HepG2 (cell line): Measurements from ENCODE around the gene DOCK3. TPM values are rescaled to one million over a fixed set of nuclear protein-coding genes. Genes with fewer than 3 reads are reported as not detected.

Source experiments
- ATAD3A ChIP-seq: sonication (generic); formaldehyde crosslinking; IDR thresholded peaks from 2 replicates; pipeline ENCODE4 v1.4.0; 2020; ENCODE audit warnings: missing genetic modification reagents
- BRD4 ChIP-seq: sonication (generic); formaldehyde crosslinking; IDR thresholded peaks from 2 replicates; pipeline ENCODE4 v1.4.0; 2020; ENCODE audit warnings: missing genetic modification reagents
- CSRNP1 ChIP-seq: sonication (generic); formaldehyde crosslinking; IDR thresholded peaks from 2 replicates; pipeline ENCODE4 v1.8.1; 2023; ENCODE audit warnings: mild to moderate bottlenecking, missing genetic modification reagents
- HMGXB3 ChIP-seq: sonication (generic); formaldehyde crosslinking; IDR thresholded peaks from 2 replicates; pipeline ENCODE4 v1.4.0; 2020; ENCODE audit warnings: missing genetic modification reagents, borderline replicate concordance
- PATZ1 ChIP-seq: sonication (generic); formaldehyde crosslinking; IDR thresholded peaks from 2 replicates; pipeline ENCODE4 v1.4.0; 2020; ENCODE audit warnings: missing genetic modification reagents
- TARDBP ChIP-seq: sonication (generic); formaldehyde crosslinking; IDR thresholded peaks from 2 replicates; pipeline ENCODE4 v1.8.0; 2022; ENCODE audit warnings: mild to moderate bottlenecking, missing genetic modification reagents
- polyA plus RNA-seq, 8 experiments: library from polyadenylated mRNA; depleted of rRNA in 3 of 8; stranded (reverse) in 7 of 8; unstranded in 1 of 8; fragments of >200 nt; fragmentation: Illumina TruSeq in 4 of 8; extraction: Trizol in 4 of 8; gene quantifications; 2 replicates each; pipeline versions ENCODE4 v1.2.1 to v1.2.3, GENCODE V29; 2011 to 2016; ENCODE audit warnings: low read depth in 4 of 8, missing spikeins in 1 of 8, mixed read lengths in 1 of 8; ENCODE audit not compliant: insufficient read depth in 1 of 8
- total RNA-seq, 5 experiments: library from RNA; depleted of rRNA; stranded (reverse); fragments of >200 nt; fragmentation: Illumina TruSeq; extraction: Trizol; gene quantifications; 2 replicates each; pipeline ENCODE4 v1.2.3, GENCODE V29; 2016; ENCODE audit warnings: low read depth in 1 of 5

DOCK3 gene
- total and polyA plus RNA-seq, 2 of the 13 experiments (the other 11 are each of a cell fraction or from before 2014, with no cell fraction given): not detected

GRCh38 chr3:50662408-50662807, 12.3 kb upstream of the DOCK3 start (continued):
- TF ChIP-seq BRD4 (CRISPR knock-in tag) (no peak), CSRNP1 (no peak), ATAD3A (no peak), TARDBP (CRISPR knock-in tag) (no peak), HMGXB3 (CRISPR knock-in tag) (no peak), PATZ1 (CRISPR knock-in tag) (no peak)
- TF ChIP-seq, all 625 proteins: peak for 0
